WI38 (cell line): ENCODE data around the gene ENHO.

ENCODE experiments used
- H3K4me3 ChIP-seq: 2 replicates; pipeline ENCODE4 v1.5.1; 2011; ENCODE audit warnings: low read depth, mild to moderate bottlenecking, control low read depth, low read length
- TF ChIP-seq, protein P1 (sequence below): IDR thresholded peaks from 2 replicates; pipeline ENCODE4 v1.5.1; 2012; ENCODE audit warnings: low read depth, mild to moderate bottlenecking, control low read depth, low read length

The ENHO gene

DNA sequence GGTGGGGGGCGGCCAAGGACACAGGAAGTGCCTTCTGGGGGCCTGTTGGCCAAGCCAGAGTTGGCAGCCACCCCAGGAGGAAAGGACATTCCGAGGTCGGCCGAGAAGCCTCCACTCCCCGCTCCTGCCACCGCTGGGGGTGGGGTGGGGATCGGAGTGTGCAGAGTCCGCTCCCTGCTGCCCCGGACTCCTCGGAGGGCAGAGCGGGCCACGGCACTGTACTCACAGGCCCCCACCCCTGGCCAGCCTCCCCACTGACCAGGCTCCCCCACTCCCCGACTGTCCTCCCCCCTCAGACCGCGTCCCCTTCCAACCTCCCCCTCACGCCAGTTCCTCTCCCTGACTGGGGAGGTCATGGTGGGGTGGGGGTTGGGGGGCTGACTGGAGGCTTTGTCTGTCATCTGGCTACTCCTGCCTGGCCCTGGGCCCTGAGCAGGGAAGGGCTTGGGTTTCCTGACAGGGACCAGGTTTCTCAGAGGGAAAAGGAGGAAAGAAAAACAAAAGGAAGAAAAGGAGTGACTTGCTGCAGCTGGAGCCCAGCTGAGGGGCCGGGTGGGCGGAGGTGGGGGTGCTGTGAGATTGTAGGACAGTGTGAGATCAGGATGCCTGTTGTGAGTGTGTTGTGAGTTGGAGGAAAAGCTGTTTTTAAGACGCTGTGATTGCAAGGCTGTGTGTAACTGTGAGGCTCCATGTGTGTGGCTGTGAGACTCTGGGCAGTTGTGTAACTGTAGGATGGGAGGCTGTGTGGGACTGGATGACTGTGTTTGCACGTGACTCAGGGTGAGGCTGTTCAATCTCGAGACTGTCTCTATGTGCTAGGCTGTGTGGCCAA, 37.0 kb upstream of the ENHO start:
- H3K4me3 ChIP-seq: no peak overlapping the region
- TF ChIP-seq, protein P1, sequence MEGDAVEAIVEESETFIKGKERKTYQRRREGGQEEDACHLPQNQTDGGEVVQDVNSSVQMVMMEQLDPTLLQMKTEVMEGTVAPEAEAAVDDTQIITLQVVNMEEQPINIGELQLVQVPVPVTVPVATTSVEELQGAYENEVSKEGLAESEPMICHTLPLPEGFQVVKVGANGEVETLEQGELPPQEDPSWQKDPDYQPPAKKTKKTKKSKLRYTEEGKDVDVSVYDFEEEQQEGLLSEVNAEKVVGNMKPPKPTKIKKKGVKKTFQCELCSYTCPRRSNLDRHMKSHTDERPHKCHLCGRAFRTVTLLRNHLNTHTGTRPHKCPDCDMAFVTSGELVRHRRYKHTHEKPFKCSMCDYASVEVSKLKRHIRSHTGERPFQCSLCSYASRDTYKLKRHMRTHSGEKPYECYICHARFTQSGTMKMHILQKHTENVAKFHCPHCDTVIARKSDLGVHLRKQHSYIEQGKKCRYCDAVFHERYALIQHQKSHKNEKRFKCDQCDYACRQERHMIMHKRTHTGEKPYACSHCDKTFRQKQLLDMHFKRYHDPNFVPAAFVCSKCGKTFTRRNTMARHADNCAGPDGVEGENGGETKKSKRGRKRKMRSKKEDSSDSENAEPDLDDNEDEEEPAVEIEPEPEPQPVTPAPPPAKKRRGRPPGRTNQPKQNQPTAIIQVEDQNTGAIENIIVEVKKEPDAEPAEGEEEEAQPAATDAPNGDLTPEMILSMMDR: no peak

DNA sequence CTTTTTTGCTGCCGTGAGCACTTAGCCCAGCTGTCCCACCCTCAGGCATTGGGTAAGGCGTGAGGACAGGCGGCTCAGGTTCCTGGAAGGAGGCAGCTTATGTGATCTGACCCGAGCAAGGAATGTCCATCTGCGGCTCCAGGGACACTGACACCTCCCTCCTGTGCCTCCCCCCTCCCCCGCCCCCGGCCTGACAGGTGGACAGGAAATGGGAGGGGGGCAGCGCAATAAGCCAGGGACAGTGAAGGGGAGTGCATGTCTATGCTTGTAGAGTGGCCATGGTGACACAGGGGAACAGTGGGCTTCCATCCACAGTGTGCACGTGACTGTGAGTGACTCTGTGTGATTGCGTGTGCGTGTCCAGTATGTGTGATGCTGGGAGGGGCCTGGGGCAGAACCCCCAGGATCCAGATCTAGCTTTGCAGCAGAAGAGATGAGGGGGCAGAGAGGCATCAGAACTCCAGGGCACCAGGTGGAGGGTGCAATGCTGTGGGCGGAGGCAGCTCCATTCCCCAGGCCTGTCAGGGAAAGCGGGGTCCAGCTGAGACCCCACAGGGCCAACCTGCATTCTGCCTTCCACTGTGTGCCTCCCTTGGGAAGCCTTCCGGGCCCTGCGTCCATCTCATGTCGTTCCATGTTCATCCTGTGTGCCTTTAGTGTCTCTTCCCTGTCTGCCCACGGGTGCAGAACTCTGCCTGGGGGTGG, 36.3 kb upstream of the ENHO start:
- TF ChIP-seq, protein P1: no peak
- H3K4me3 ChIP-seq: no peak overlapping the region

DNA sequence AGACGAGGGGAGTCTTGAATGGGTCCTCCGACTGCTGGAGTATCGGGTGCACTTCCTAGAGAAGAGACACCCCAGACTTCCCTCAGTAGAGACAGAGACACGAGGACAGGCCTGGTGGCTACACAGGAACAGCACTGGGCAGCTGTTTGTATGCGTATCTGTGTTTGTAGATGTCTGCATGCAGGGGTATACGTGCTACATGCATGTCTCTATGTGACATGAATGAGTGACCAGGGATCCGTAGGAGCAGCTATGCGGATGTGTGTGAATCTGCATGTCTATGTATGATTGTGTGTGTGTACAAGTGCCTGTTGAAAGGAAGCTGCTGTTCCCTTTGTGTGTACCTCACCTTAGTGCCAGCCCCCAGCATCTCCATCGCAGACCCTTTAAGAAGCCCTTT, 35.6 kb upstream of the ENHO start:
- H3K4me3 ChIP-seq: no peak overlapping the region
- TF ChIP-seq, protein P1: no peak

DNA sequence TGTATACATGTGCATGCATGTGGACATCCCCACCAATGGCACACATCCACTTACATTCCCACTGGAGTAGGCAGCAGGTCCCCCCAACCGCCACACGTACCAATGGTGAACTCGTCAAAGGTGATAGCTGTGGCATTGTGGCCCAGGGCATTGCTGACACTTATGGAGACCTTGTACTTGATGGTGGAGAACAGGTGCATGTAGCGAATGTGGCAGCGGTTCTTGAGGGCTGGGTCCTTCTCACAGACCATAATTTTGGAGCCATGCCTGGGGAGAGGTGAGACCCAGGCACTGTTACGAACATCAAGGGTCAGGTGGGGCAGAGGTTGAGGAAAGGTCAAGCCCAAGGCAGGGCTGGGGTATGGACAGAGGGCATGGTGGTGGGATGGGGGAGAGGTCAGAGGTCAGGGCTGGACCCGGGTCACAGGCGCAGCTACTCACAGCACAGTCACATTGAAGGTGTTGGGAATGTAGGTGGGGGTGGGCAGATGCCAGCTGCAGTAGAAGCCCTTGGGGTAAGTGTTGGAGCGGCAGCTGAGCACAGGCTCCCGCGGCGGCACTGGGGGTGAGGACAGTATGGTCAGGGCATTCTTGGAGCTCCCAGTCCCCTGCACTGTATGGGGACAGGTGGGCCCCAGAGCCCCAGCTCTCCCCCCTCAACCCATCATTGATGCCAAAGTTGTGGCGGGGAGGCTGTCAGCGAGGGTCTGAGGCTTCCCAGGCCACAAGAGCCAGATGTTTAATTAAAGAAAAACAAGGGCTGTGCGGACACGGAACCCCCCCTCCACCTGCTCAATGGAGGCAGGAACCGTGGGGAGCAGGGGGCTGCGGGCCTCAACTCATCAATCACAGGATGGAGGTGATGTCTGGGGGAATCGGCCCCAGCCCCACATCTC, 34.9 kb upstream of the ENHO start:
- no peak overlapping the region for H3K4me3 ChIP-seq
- TF ChIP-seq, protein P1: no peak

DNA sequence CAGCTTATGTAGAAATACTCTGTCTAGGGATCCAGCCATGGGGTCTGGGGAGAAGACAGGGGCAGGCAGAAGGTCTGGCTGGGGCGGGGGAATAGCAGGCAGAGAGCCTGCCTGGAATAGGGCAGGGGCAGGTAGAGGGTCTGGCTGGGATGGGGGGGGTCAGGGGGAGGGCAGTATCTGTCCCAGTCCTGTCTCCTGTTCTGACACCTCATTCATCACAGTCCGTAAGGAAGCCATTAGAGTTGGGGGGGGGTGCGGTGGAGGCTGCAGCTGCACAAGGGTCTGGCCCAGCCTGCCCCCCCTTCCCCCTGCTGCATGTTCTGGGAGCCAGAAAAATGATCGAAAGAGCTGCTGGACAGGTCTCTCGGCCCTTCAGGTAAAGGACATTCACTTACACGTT, 34.2 kb upstream of the ENHO start:
- H3K4me3 ChIP-seq: no peak overlapping the region
- TF ChIP-seq, protein P1: no peak

DNA sequence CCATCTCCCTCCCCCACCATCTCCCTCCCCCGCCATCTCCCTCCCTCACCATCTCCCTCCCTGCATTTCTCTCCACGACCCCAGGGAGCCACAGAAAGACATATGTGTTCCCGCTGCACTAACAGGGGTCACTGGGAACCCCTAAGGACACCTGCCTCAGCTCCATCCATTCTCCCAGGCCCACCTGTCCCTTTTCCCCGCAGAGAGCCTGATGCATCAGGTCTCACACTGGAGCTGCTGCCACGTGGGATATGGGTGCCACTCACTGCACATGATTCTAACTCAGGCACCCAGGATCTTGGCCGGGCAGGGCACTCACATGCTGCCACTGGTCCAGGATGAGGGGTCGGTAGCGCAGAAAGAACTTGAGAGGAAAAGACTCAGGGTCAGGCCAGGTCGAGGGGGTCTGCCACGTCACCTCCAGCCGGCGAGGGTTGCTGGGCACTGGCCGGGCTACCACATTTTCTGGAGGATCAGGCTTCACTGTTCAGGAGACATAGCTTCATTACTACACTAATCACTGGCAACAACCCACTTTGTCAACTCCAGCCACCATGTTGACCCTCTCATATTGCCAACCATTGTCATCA, 33.2 kb upstream of the ENHO start:
- TF ChIP-seq, protein P1: no peak
- no peak overlapping the region for H3K4me3 ChIP-seq
